ENCODE measurements around the gene SERINC5.

The SERINC5 gene

GRCh38 chr5:80219391-80219790 lies 36.5 kb downstream of the SERINC5 start:
- DNase-seq (ENCODE audit: low read depth): no peak
- TF ChIP-seq CTCF (conservative IDR thresholded peaks at IDR 0.05; ENCODE audit: low read depth, low read length): no peak
- no peak overlapping the region for H3K4me3 ChIP-seq (ENCODE audit: low read depth, low read length)

- TF ChIP-seq CTCF (conservative IDR thresholded peaks at IDR 0.05; ENCODE audit: low read depth, low read length): no peak
- no peak overlapping the region for H3K4me3 ChIP-seq (ENCODE audit: low read depth, low read length)
- DNase-seq (ENCODE audit: low read depth): no peak
These were observed 38.2 kb downstream of the SERINC5 start for GRCh38 chr5:80217667-80218066.

GRCh38 chr5:80216753-80217596 lies 38.9 kb downstream of the SERINC5 start:
- no peak for DNase-seq (ENCODE audit: low read depth)
- TF ChIP-seq CTCF (conservative IDR thresholded peaks at IDR 0.05; ENCODE audit: low read depth, low read length): no peak
- H3K4me3 ChIP-seq (ENCODE audit: low read depth, low read length): no peak overlapping the region

GRCh38 chr5:80216096-80216495 lies 39.8 kb downstream of the SERINC5 start:
- no peak overlapping the region for H3K4me3 ChIP-seq (ENCODE audit: low read depth, low read length)
- DNase-seq (ENCODE audit: low read depth): no peak
- no peak for TF ChIP-seq CTCF (conservative IDR thresholded peaks at IDR 0.05; ENCODE audit: low read depth, low read length)

- no peak for DNase-seq (ENCODE audit: low read depth)
- no peak for TF ChIP-seq CTCF (conservative IDR thresholded peaks at IDR 0.05; ENCODE audit: low read depth, low read length)
- no peak overlapping the region for H3K4me3 ChIP-seq (ENCODE audit: low read depth, low read length)
These were observed 40.3 kb downstream of the SERINC5 start for GRCh38 chr5:80215523-80215922.

GRCh38 chr5:80213466-80213865 lies 42.4 kb downstream of the SERINC5 start:
- H3K4me3 ChIP-seq (ENCODE audit: low read depth, low read length): no peak overlapping the region
- TF ChIP-seq CTCF (conservative IDR thresholded peaks at IDR 0.05; ENCODE audit: low read depth, low read length): no peak
- no peak for DNase-seq (ENCODE audit: low read depth)

GRCh38 chr5:80212171-80212667 lies 43.6 kb downstream of the SERINC5 start:
- H3K4me3 ChIP-seq (ENCODE audit: low read depth, low read length): no peak overlapping the region
- no peak for TF ChIP-seq CTCF (conservative IDR thresholded peaks at IDR 0.05; ENCODE audit: low read depth, low read length)
- DNase-seq (ENCODE audit: low read depth): no peak
